ENCODE results near the gene SIDT1.
"Not testable (repeated sequence)": the region's sequence is repeated elsewhere in the genome, so short reads cannot be mapped to it uniquely, and the experiment has no call there.

Gene SIDT1

DNA sequence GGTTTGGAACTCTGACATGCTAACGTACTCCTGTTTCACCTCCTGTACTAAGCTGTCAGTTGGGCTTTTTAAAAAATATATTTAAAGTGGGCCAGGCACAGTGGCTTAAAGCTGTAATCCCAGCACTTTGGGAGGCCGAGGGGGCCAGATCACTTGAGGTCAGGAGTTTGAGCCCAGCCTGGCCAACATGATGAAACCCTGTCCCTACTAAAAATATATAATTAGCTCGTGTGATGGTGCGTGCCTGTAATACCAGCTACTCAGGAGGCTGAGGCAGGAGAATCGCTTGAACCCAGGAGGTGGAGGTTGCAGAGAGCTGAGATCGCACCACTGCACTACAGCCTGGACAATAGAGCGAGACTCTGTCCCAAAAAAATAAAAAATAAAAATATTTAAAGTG is 103.7 kb downstream of the SIDT1 start:
- POLR2A ChIA-PET; H3K9me3 ChIP-seq (ENCODE audit: control extremely low read depth in 1 of 5, control insufficient read depth in 4 of 5, insufficient read depth in 2 of 5, low read depth in 1 of 5, low read length in 4 of 5); H3K4me3 ChIP-seq (ENCODE audit: control insufficient read depth in 1 of 7, extremely low read depth in 1 of 7, insufficient read depth in 4 of 7, low read depth in 2 of 7, low read length in 6 of 7): not testable (repeated sequence)

DNA sequence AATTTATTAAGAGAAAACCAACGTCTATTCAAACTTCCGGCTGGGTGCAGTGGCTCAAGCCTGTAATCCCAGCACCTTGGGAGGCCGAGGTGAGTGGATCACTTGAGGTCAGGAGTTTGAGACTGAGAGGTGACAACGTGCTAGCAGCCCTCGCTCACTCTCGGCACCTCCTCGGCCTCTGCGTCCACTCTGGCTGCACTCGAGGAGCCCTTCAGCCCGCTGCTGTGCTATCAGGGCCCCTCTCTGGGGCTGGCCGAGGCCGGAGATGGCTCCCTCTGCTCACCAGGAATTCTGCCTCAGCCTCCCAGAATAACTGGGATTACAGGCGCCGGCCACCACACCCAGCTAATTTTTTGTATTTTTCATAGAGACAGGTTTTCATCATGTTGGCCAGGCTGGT is 105.4 kb downstream of the SIDT1 start:
- ChIA-PET CTCF (no interaction called here), POLR2A (no interaction called here)
- 97% methylated on average over 13 of the region's 14 CpGs for WGBS (ENCODE audit: insufficient coverage)
- no peaks in the 10 kb centered on the region for H3K36me3 ChIP-seq (ENCODE audit: control insufficient read depth in 4 of 4, insufficient read depth in 4 of 4, low read length in 3 of 4)
- H3K4me1 ChIP-seq (ENCODE audit: control extremely low read depth in 1 of 4, control insufficient read depth in 4 of 4, insufficient read depth in 4 of 4, low read length in 3 of 4): no peaks in the 10 kb centered on the region
- no peaks in the 10 kb centered on the region for H3K9me3 ChIP-seq (ENCODE audit: control extremely low read depth in 1 of 5, control insufficient read depth in 4 of 5, insufficient read depth in 2 of 5, low read depth in 1 of 5, low read length in 4 of 5)
- H3K27me3 ChIP-seq (replicated peaks in 2 of 5; ENCODE audit: control insufficient read depth in 4 of 5, insufficient read depth in 5 of 5, low read length in 4 of 5): no peaks in the 10 kb centered on the region
- DNase-seq: no peak
- no peak overlapping the region for H3K4me3 ChIP-seq (ENCODE audit: control insufficient read depth in 1 of 7, extremely low read depth in 1 of 7, insufficient read depth in 4 of 7, low read depth in 2 of 7, low read length in 6 of 7)
- no peak overlapping the region for H3K27ac ChIP-seq (ENCODE audit: insufficient read depth in 1 of 2, low read depth in 1 of 2, low read length in 2 of 2, poor library complexity in 1 of 2, severe bottlenecking in 2 of 2)

More for the DNA sequence above, 103.7 kb downstream of the SIDT1 start:
- DNase-seq; H3K27ac ChIP-seq (ENCODE audit: insufficient read depth in 1 of 2, low read depth in 1 of 2, low read length in 2 of 2, poor library complexity in 1 of 2, severe bottlenecking in 2 of 2); H3K36me3 ChIP-seq (ENCODE audit: control insufficient read depth in 4 of 4, insufficient read depth in 4 of 4, low read length in 3 of 4); H3K4me1 ChIP-seq (ENCODE audit: control extremely low read depth in 1 of 4, control insufficient read depth in 4 of 4, insufficient read depth in 4 of 4, low read length in 3 of 4); H3K27me3 ChIP-seq (replicated peaks in 2 of 5; ENCODE audit: control insufficient read depth in 4 of 5, insufficient read depth in 5 of 5, low read length in 4 of 5): not testable (repeated sequence)
- CTCF ChIA-PET: interaction anchor here (1.9 kb wide), 1 partner anchor 9 kb away, joined by 6 read pairs; no protein-coding TSS in a partner anchor
- WGBS (ENCODE audit: insufficient coverage): 100% methylated on average over 5 of the region's 7 CpGs

DNA sequence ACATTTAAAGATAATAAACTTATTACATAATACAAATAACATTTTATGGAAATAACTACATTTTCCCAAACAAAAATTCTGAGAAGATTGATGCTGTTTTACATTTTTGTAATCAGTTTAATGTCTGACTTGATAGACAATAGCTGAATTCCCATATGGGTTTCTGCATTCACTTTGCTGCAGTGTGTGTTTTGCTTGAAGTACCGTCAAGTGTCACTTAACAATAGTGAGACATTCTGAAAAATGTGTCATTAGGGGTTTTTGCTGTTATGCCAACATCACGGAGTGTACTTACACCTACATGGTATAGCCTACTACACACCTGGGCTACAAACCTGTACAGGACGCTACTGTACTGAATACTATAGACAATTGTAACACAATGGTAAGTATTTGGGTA is 106.6 kb downstream of the SIDT1 start:
- Histone ChIP-seq H3K9me3 (ENCODE audit: control extremely low read depth in 1 of 5, control insufficient read depth in 4 of 5, insufficient read depth in 2 of 5, low read depth in 1 of 5, low read length in 4 of 5) (peaks cover 0 to 9% (median 2%) of the 10 kb centered on the region in 5 experiments), H3K27me3 (replicated peaks in 2 of 5; ENCODE audit: control insufficient read depth in 4 of 5, insufficient read depth in 5 of 5, low read length in 4 of 5) (no peaks in the 10 kb centered on the region), H3K4me3 (ENCODE audit: control insufficient read depth in 1 of 7, extremely low read depth in 1 of 7, insufficient read depth in 4 of 7, low read depth in 2 of 7, low read length in 6 of 7) (no peak overlapping the region), H3K4me1 (ENCODE audit: control extremely low read depth in 1 of 4, control insufficient read depth in 4 of 4, insufficient read depth in 4 of 4, low read length in 3 of 4) (no peaks in the 10 kb centered on the region), H3K27ac (ENCODE audit: insufficient read depth in 1 of 2, low read depth in 1 of 2, low read length in 2 of 2, poor library complexity in 1 of 2, severe bottlenecking in 2 of 2) (no peak overlapping the region), H3K36me3 (ENCODE audit: control insufficient read depth in 4 of 4, insufficient read depth in 4 of 4, low read length in 3 of 4) (no peaks in the 10 kb centered on the region)
- ChIA-PET POLR2A (no interaction called here), CTCF (no interaction called here)
- WGBS (ENCODE audit: insufficient coverage): 100% methylated on average over 1 of the region's 3 CpGs
- no peak for DNase-seq

DNA sequence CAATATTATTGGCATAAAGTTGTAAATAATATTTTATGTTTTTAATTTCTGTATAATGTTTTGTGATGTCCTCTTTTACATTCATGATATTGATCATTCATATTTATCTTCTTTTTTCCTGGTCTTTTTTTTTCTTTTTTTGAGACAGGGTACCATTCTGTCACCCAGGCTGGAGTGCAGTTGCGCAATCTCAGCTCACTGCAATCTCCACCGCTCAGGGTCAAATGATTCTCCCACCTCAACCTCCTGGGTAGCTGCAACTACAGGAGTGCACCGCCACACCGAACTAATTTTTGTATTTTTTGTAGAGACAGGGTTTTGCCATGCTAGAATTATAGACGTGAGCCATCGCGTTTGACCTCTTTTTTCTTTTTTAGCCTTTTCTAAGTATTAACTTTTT is 111.2 kb downstream of the SIDT1 start:
- Histone ChIP-seq H3K4me1 (ENCODE audit: control extremely low read depth in 1 of 4, control insufficient read depth in 4 of 4, insufficient read depth in 4 of 4, low read length in 3 of 4) (no peaks in the 10 kb centered on the region), H3K36me3 (ENCODE audit: control insufficient read depth in 4 of 4, insufficient read depth in 4 of 4, low read length in 3 of 4) (no peaks in the 10 kb centered on the region), H3K27me3 (replicated peaks in 2 of 5; ENCODE audit: control insufficient read depth in 4 of 5, insufficient read depth in 5 of 5, low read length in 4 of 5) (no peaks in the 10 kb centered on the region), H3K9me3 (ENCODE audit: control extremely low read depth in 1 of 5, control insufficient read depth in 4 of 5, insufficient read depth in 2 of 5, low read depth in 1 of 5, low read length in 4 of 5) (peaks cover 2 to 30% (median 9%) of the 10 kb centered on the region in 5 experiments), H3K4me3 (ENCODE audit: control insufficient read depth in 1 of 7, extremely low read depth in 1 of 7, insufficient read depth in 4 of 7, low read depth in 2 of 7, low read length in 6 of 7) (no peak overlapping the region), H3K27ac (ENCODE audit: insufficient read depth in 1 of 2, low read depth in 1 of 2, low read length in 2 of 2, poor library complexity in 1 of 2, severe bottlenecking in 2 of 2) (no peak overlapping the region)
- ChIA-PET POLR2A (no interaction called here), CTCF (interaction anchor here (1.0 to 1.2 kb wide), 2 partner anchors 18 to 101 kb away, joined by 3 read pairs; no protein-coding TSS in a partner anchor)
- WGBS (ENCODE audit: insufficient coverage): 100% methylated on average over 2 of the region's 7 CpGs
- DNase-seq: no peak

DNA sequence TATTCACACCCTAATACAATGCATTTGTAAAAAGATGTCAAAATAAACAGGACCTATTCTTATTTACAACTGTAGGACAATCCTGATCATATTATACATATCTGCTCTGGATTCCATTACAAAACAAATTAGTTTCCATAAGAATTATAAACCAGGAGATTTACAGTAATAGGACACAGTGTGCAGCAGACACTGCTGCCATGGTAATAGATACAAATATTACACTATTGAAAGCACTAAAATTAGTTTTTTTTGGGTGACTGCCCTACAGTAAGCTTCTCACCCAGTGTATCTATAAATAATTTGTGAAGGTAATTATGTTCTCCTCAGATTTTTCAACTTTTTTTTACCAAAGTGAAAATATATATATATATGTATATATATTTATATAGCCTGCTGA is 116.2 kb downstream of the SIDT1 start:
- Histone ChIP-seq H3K9me3 (ENCODE audit: control extremely low read depth in 1 of 5, control insufficient read depth in 4 of 5, insufficient read depth in 2 of 5, low read depth in 1 of 5, low read length in 4 of 5) (peaks cover 0 to 25% (median 8%) of the 10 kb centered on the region in 5 experiments), H3K4me1 (ENCODE audit: control extremely low read depth in 1 of 4, control insufficient read depth in 4 of 4, insufficient read depth in 4 of 4, low read length in 3 of 4) (no peaks in the 10 kb centered on the region), H3K36me3 (ENCODE audit: control insufficient read depth in 4 of 4, insufficient read depth in 4 of 4, low read length in 3 of 4) (peaks cover 0 to 3% (median 0%) of the 10 kb centered on the region in 4 experiments), H3K27me3 (replicated peaks in 2 of 5; ENCODE audit: control insufficient read depth in 4 of 5, insufficient read depth in 5 of 5, low read length in 4 of 5) (no peaks in the 10 kb centered on the region), H3K4me3 (ENCODE audit: control insufficient read depth in 1 of 7, extremely low read depth in 1 of 7, insufficient read depth in 4 of 7, low read depth in 2 of 7, low read length in 6 of 7) (no peak overlapping the region), H3K27ac (ENCODE audit: insufficient read depth in 1 of 2, low read depth in 1 of 2, low read length in 2 of 2, poor library complexity in 1 of 2, severe bottlenecking in 2 of 2) (no peak overlapping the region)
- DNase-seq: no peak
- CTCF ChIA-PET: no interaction called here
- POLR2A ChIA-PET: interaction anchor here (0.5 kb wide), 1 partner anchor 1323 kb away, joined by 3 read pairs; no protein-coding TSS in a partner anchor

DNA sequence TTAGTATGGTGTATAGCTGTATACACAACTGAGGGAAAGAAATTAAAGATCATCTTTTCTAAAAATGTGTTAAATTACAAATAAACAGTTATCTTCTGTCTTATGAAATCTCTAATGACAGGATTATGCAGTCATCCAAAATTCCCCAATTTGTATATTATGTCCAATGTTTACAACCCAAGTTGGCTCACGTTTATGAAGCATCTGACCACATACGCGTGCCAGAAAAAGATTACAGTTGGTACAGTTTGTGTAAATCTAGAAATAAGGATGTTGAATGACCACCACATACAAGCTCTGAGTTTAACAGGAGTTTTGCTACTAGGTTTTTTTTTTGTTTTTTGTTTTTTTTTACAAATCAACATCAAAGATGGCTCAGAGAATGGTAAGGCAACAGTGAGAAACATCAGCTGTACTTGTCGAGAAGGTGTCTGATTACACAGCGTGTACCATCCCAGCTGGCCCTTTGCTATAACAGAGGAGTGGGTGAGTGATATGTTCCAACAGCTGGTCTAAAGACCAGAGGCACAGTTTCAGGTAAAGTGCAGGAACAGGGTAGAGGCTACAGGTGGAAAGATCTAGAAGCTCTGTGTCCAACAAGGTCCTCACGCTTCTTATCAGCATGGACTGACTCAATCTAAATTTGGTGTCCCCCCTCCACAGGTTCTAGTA is 117.0 kb downstream of the SIDT1 start:
- ChIA-PET POLR2A (interaction anchor here (0.5 to 0.7 kb wide), 3 partner anchors 16 to 595 kb away, joined by 3 to 6 read pairs (median 3); no protein-coding TSS in a partner anchor), CTCF (interaction anchor here (1.1 kb wide), 1 partner anchor 21 kb away, joined by 3 read pairs; no protein-coding TSS in a partner anchor)
- no peak for DNase-seq
- H3K27ac ChIP-seq (ENCODE audit: insufficient read depth in 1 of 2, low read depth in 1 of 2, low read length in 2 of 2, poor library complexity in 1 of 2, severe bottlenecking in 2 of 2): no peak overlapping the region
- H3K36me3 ChIP-seq (ENCODE audit: control insufficient read depth in 4 of 4, insufficient read depth in 4 of 4, low read length in 3 of 4): peaks cover 0 to 3% (median 0%) of the 10 kb centered on the region in 4 experiments
- peaks cover 0 to 17% (median 5%) of the 10 kb centered on the region in 5 experiments for H3K9me3 ChIP-seq (ENCODE audit: control extremely low read depth in 1 of 5, control insufficient read depth in 4 of 5, insufficient read depth in 2 of 5, low read depth in 1 of 5, low read length in 4 of 5)
- 100% methylated on average over 6 of the region's 6 CpGs for WGBS (ENCODE audit: insufficient coverage)
- no peaks in the 10 kb centered on the region for H3K4me1 ChIP-seq (ENCODE audit: control extremely low read depth in 1 of 4, control insufficient read depth in 4 of 4, insufficient read depth in 4 of 4, low read length in 3 of 4)
- H3K27me3 ChIP-seq (replicated peaks in 2 of 5; ENCODE audit: control insufficient read depth in 4 of 5, insufficient read depth in 5 of 5, low read length in 4 of 5): no peaks in the 10 kb centered on the region
- no peak overlapping the region for H3K4me3 ChIP-seq (ENCODE audit: control insufficient read depth in 1 of 7, extremely low read depth in 1 of 7, insufficient read depth in 4 of 7, low read depth in 2 of 7, low read length in 6 of 7)

DNA sequence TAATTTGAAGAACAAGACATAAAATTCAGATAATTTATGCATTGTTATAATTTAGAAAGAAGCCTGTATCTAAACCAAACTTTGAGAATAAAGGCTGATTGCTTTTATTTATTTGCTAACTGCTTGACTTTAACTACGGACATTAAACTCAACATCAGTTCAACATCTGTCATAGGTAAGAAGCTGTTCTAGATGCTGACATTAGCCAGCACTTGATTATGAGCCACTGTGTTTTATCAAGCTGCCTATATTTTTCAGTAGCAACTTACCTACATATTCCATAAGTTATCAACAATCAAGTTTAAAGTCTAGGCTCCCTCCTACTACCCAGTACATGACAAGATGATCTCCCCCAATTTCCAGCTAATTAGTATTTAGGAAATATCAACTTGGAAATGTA is 122.0 kb downstream of the SIDT1 start:
- POLR2A ChIA-PET: no interaction called here
- H3K27ac ChIP-seq (ENCODE audit: insufficient read depth in 1 of 2, low read depth in 1 of 2, low read length in 2 of 2, poor library complexity in 1 of 2, severe bottlenecking in 2 of 2): no peak overlapping the region
- peaks cover 6 to 30% (median 19%) of the 10 kb centered on the region in 4 experiments for H3K36me3 ChIP-seq (ENCODE audit: control insufficient read depth in 4 of 4, insufficient read depth in 4 of 4, low read length in 3 of 4)
- no peaks in the 10 kb centered on the region for H3K27me3 ChIP-seq (replicated peaks in 2 of 5; ENCODE audit: control insufficient read depth in 4 of 5, insufficient read depth in 5 of 5, low read length in 4 of 5)
- no peak for DNase-seq
- peaks cover 0 to 3% (median 0%) of the 10 kb centered on the region in 5 experiments for H3K9me3 ChIP-seq (ENCODE audit: control extremely low read depth in 1 of 5, control insufficient read depth in 4 of 5, insufficient read depth in 2 of 5, low read depth in 1 of 5, low read length in 4 of 5)
- WGBS (ENCODE audit: insufficient coverage): 100% methylated on average over 1 of the region's 1 CpG
- no peaks in the 10 kb centered on the region for H3K4me1 ChIP-seq (ENCODE audit: control extremely low read depth in 1 of 4, control insufficient read depth in 4 of 4, insufficient read depth in 4 of 4, low read length in 3 of 4)
- H3K4me3 ChIP-seq (ENCODE audit: control insufficient read depth in 1 of 7, extremely low read depth in 1 of 7, insufficient read depth in 4 of 7, low read depth in 2 of 7, low read length in 6 of 7): no peak overlapping the region
- CTCF ChIA-PET: interaction anchor here (1.6 kb wide), 1 partner anchor 9 kb away, joined by 4 read pairs; no protein-coding TSS in a partner anchor
